Loucy (cell line): ENCODE measurements around the gene LRRC43.

ENCODE experiments used
- CTCF ChIP-seq: fragments of 200-600 bp; sonication (generic); conservative IDR thresholded peaks from 2 replicates; pipeline ENCODE4 v1.5.1; 2014; ENCODE audit warnings: mild to moderate bottlenecking, antibody characterized with exemption, low read length
- EZH2phosphoT487 ChIP-seq: fragments of 200-600 bp; IDR thresholded peaks from 2 replicates; pipeline ENCODE4 v1.6.1; 2018; ENCODE audit warnings: antibody characterized with exemption, mild to moderate bottlenecking, moderate library complexity, borderline replicate concordance

GRCh38 chr12:122171399-122171798, 11.5 kb upstream of the LRRC43 start:
- no peak for TF ChIP-seq CTCF
- TF ChIP-seq EZH2phosphoT487 = no peak
